Liver (tissue), 9 donors: ENCODE results near the gene STEAP3. TPM values are rescaled to one million over a fixed set of nuclear protein-coding genes. Genes with fewer than 3 reads are reported as not detected.

Experiments
- DNase-seq: peaks from one replicate; pipeline ENCODE4 v3.0.0-alpha.2; 2017; ENCODE audit warnings: low spot score
- H3K27ac ChIP-seq, 2 donors: one replicate each; pipeline ENCODE4 v1.7.0; 2013; ENCODE audit warnings: inconsistent platforms in 2 of 2, low read length in 2 of 2, control low read depth in 1 of 2, low read depth in 1 of 2, mild to moderate bottlenecking in 1 of 2
- H3K27me3 ChIP-seq, 4 donors: one replicate each; pipeline versions ENCODE4 v1.6.1 to v1.7.0; 2013; ENCODE audit warnings: low read length in 3 of 4, inconsistent platforms in 1 of 4, mild to moderate bottlenecking in 1 of 4, moderate library complexity in 1 of 4; ENCODE audit not compliant: control insufficient read depth in 4 of 4, insufficient read depth in 4 of 4
- H3K36me3 ChIP-seq, 4 donors: one replicate each; pipeline versions ENCODE4 v1.6.1 to v1.7.0; 2013; ENCODE audit warnings: low read length in 3 of 4, mild to moderate bottlenecking in 3 of 4, low read depth in 1 of 4, moderate library complexity in 1 of 4; ENCODE audit not compliant: control insufficient read depth in 4 of 4, insufficient read depth in 3 of 4
- H3K4me1 ChIP-seq, 4 donors: one replicate each; pipeline versions ENCODE4 v1.6.1 to v1.7.0; 2013; ENCODE audit warnings: low read length in 3 of 4, mild to moderate bottlenecking in 3 of 4, moderate library complexity in 1 of 4; ENCODE audit not compliant: control insufficient read depth in 4 of 4, insufficient read depth in 4 of 4
- H3K4me3 ChIP-seq, 3 donors: one replicate each; pipeline versions ENCODE4 v1.6.1 to v1.7.0; 2013; ENCODE audit warnings: low read length in 3 of 3, control low read depth in 1 of 3, low read depth in 1 of 3, mild to moderate bottlenecking in 1 of 3
- H3K9ac ChIP-seq, 2 donors: one replicate each; pipeline ENCODE4 v1.7.0; 2013; ENCODE audit warnings: low read length in 2 of 2, mild to moderate bottlenecking in 2 of 2, moderate library complexity in 2 of 2, control low read depth in 1 of 2, low read depth in 1 of 2
- H3K9me3 ChIP-seq, 4 donors: one replicate each; pipeline versions ENCODE4 v1.6.1 to v1.7.0; 2013; ENCODE audit warnings: low read length in 3 of 4; ENCODE audit not compliant: control insufficient read depth in 4 of 4
- ATF3 ChIP-seq: IDR thresholded peaks from 2 replicates; pipeline ENCODE4 v1.6.1; 2016; ENCODE audit warnings: antibody characterized with exemption
- CTCF ChIP-seq: fragments of 150-350 bp; IDR thresholded peaks from 2 replicates; pipeline ENCODE4 v1.5.1; 2017; ENCODE audit warnings: improper control_type of control experiment, low read depth, low read length; ENCODE audit not compliant: missing input control
- EGR1 ChIP-seq, 2 donors: IDR thresholded peaks; 2 replicates each; pipeline ENCODE4 v1.6.1; 2016 to 2018; ENCODE audit warnings: antibody characterized with exemption in 2 of 2, low read depth in 2 of 2
- FOXA1 ChIP-seq: IDR thresholded peaks from 2 replicates; pipeline ENCODE4 v1.6.1; 2016; ENCODE audit warnings: antibody characterized with exemption
- FOXA2 ChIP-seq: IDR thresholded peaks from 2 replicates; pipeline ENCODE4 v1.6.1; 2016; ENCODE audit warnings: antibody characterized with exemption
- GABPA ChIP-seq, 2 donors: IDR thresholded peaks in 1 of 2; conservative IDR thresholded peaks in 1 of 2; 2 replicates each; pipeline ENCODE4 v1.6.1; 2016; ENCODE audit warnings: antibody characterized with exemption in 2 of 2, mild to moderate bottlenecking in 1 of 2, moderate library complexity in 1 of 2
- HNF4A ChIP-seq, 2 donors: conservative IDR thresholded peaks; 2 replicates each; pipeline ENCODE4 v1.6.1; 2016; ENCODE audit warnings: antibody characterized with exemption in 2 of 2, mild to moderate bottlenecking in 2 of 2
- HNF4G ChIP-seq: IDR thresholded peaks from 2 replicates; pipeline ENCODE4 v1.6.1; 2016; ENCODE audit warnings: antibody characterized with exemption
- JUND ChIP-seq, 2 donors: IDR thresholded peaks; 2 replicates each; pipeline ENCODE4 v1.6.1; 2016; ENCODE audit warnings: antibody characterized with exemption in 2 of 2
- MAX ChIP-seq: IDR thresholded peaks from 2 replicates; pipeline ENCODE4 v1.6.1; 2016; ENCODE audit warnings: antibody characterized with exemption
- NR2F2 ChIP-seq: IDR thresholded peaks from 2 replicates; pipeline ENCODE4 v1.6.1; 2016; ENCODE audit warnings: antibody characterized with exemption
- RAD21 ChIP-seq, 2 donors: IDR thresholded peaks; 2 replicates each; pipeline ENCODE4 v1.6.1; 2016; ENCODE audit warnings: antibody characterized with exemption in 2 of 2, mild to moderate bottlenecking in 2 of 2
- REST ChIP-seq: IDR thresholded peaks from 2 replicates; pipeline ENCODE4 v1.6.1; 2016; ENCODE audit warnings: antibody characterized with exemption, mild to moderate bottlenecking
- RXRA ChIP-seq, 2 donors: IDR thresholded peaks; 2 replicates each; pipeline ENCODE4 v1.6.1; 2017 to 2018; ENCODE audit warnings: antibody characterized with exemption in 2 of 2, mild to moderate bottlenecking in 1 of 2
- SP1 ChIP-seq: IDR thresholded peaks from 2 replicates; pipeline ENCODE4 v1.6.1; 2018; ENCODE audit warnings: antibody characterized with exemption, mild to moderate bottlenecking
- TAF1 ChIP-seq: conservative IDR thresholded peaks from 2 replicates; pipeline ENCODE4 v1.6.1; 2016; ENCODE audit warnings: antibody characterized with exemption, mild to moderate bottlenecking
- YY1 ChIP-seq: IDR thresholded peaks from 2 replicates; pipeline ENCODE4 v1.6.1; 2016; ENCODE audit warnings: antibody characterized with exemption, mild to moderate bottlenecking
- ZBTB33 ChIP-seq: IDR thresholded peaks from 2 replicates; pipeline ENCODE4 v1.6.1; 2016; ENCODE audit warnings: antibody characterized with exemption
- whole genome bisulfite sequencing: extraction: QIAGEN DNeasy Blood & Tissue Kit; methylation state at CpG from one replicate; pipeline ENCODE4 v1.1.7; 2013; 5-methylcytosine and 5-hydroxymethylcytosine counted together
- polyA plus RNA-seq, 2 donors: library from polyadenylated mRNA; stranded (reverse) in 1 of 2; unstranded in 1 of 2; fragments of 200-250 nt in 1 of 2; fragments of >200 nt in 1 of 2; fragmentation: Nextera tagmentation in 1 of 2; extraction: Ambion mirVana in 1 of 2; gene quantifications; one replicate each; pipeline versions ENCODE4 v1.2.1 to v1.2.3, GENCODE V29; 2013 to 2015
- total RNA-seq, 2 donors: library from RNA; depleted of rRNA; stranded (reverse); fragments of >200 nt; gene quantifications; one replicate each; pipeline ENCODE4 v1.2.3, GENCODE V29; 2014
- donor health status: healthy.
- donor health status: healthy.
- donor health status: healthy.
- donor health status: healthy.
- donor health status: healthy.

The STEAP3 gene
- total and polyA plus RNA-seq, 4 donors: 44.4 to 158 (median 113) TPM

GRCh38 chr2:119228964-119229363 is 5.3 kb downstream of the STEAP3 start:
- Histone ChIP-seq H3K4me3 (no peak overlapping the region), H3K9me3 (no peaks in the 10 kb centered on the region), H3K9ac (no peak overlapping the region), H3K27me3 (no peaks in the 10 kb centered on the region), H3K27ac (no peak overlapping the region), H3K36me3 (peaks cover 0 to 4% (median under 1%) of the 10 kb centered on the region in 4 donors), H3K4me1 (peaks cover 8 to 71% (median 48%) of the 10 kb centered on the region in 4 donors)
- TF ChIP-seq TAF1: no peak
- TF ChIP-seq RXRA (IDR thresholded peaks at IDR 0.05): no peak
- no peak for TF ChIP-seq HNF4G
- no peak for TF ChIP-seq NR2F2
- TF ChIP-seq ATF3: no peak
- no peak for TF ChIP-seq RAD21 (IDR thresholded peaks at IDR 0.05)
- 95% methylated on average over 7 of the region's 7 CpGs for WGBS
- no peak for DNase-seq

- no peak for TF ChIP-seq FOXA2
- no peak for TF ChIP-seq NR2F2
- TF ChIP-seq SP1: no peak
- no peak for TF ChIP-seq CTCF
- no peak for TF ChIP-seq REST
- no peak for TF ChIP-seq FOXA1
- TF ChIP-seq HNF4A (conservative IDR thresholded peaks at IDR 0.05): no peak
- TF ChIP-seq EGR1 (IDR thresholded peaks at IDR 0.05; ENCODE audit: low read depth in 2 of 2): no peak
- TF ChIP-seq ZBTB33: no peak
- no peak for TF ChIP-seq GABPA (IDR thresholded peaks at IDR 0.05 in 1 of 2, conservative IDR thresholded peaks at IDR 0.05 in 1 of 2)
- TF ChIP-seq RAD21 (IDR thresholded peaks at IDR 0.05): no peak
- TF ChIP-seq HNF4G: no peak
- no peak for TF ChIP-seq TAF1
- no peak for TF ChIP-seq ATF3
- TF ChIP-seq JUND (IDR thresholded peaks at IDR 0.05): no peak
- no peak for TF ChIP-seq RXRA (IDR thresholded peaks at IDR 0.05)
- no peak for TF ChIP-seq MAX
- TF ChIP-seq YY1: no peak
- Histone ChIP-seq H3K27me3 (no peaks in the 10 kb centered on the region), H3K4me1 (peaks cover 9 to 71% (median 49%) of the 10 kb centered on the region in 4 donors), H3K36me3 (peaks cover 0 to 4% (median under 1%) of the 10 kb centered on the region in 4 donors), H3K4me3 (no peak overlapping the region), H3K9me3 (no peaks in the 10 kb centered on the region), H3K9ac (no peak overlapping the region), H3K27ac (no peak overlapping the region)
- DNase-seq: no peak
- 98% methylated on average over 3 of the region's 3 CpGs for WGBS
Measured at GRCh38 chr2:119229716-119230115, 6.1 kb downstream of the STEAP3 start.
